ENCODE results near the gene RNF187. TPM values are rescaled to one million over a fixed set of nuclear protein-coding genes. Genes with fewer than 3 reads are reported as not detected.
A peak's percentile ranks its signal among the peaks of the same experiment; 100 is the strongest.

Gene RNF187
- total RNA-seq, 1 experiment from 2014 or later: 137 TPM

DNA sequence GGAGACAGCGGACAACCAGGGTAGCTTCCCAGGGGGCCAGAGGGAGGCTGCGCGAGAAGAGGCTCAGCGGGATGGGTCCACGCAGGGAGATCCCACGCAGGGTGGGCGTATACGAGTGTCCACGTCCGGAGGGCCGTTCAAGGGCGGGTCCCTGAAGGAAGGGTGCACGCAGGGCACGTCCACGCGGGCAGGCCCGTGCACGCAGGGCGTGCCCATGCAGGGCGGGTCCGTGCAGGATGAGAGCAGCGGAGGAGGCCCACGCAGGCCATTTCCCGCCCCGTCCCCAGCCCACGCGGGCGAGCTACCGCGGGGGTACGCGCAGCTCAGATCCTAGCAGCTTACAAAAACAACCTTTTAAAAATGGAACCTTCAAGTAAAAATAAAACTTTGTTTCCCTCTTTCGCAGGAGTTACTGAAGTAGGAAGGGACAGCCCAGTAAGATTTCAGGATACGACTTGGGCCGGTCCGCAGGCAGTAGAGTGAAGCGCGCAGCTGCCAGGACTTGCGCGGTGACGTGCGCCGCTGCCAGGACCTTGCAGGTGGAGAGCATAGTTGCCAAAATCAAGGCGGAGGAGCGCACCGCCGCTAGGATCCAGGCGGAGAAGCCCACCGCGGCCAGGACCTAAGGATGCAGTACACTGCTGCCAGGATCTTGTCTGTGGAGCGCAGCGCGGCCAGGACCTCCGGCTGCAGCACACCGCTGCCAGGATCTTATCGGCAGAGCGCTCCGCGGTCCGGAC lies 416 bp upstream of the RNF187 start:
- ChIA-PET POLR2A (interaction anchor here (0.8 to 1.9 kb wide), 2 partner anchors 14 to 29 kb away, joined by 3 to 25 read pairs; a partner anchor contains a TSS), CTCF (interaction anchor here (0.9 to 1.2 kb wide), 4 partner anchors 11 to 30 kb away, joined by 3 to 5 read pairs (median 4); a partner anchor contains a TSS), RAD21 (ENCODE audit: low non-redundant PET in 1 of 2, low total read pairs in 2 of 2, uncharacterized antibody in 2 of 2, unreplicated experiment in 2 of 2) (no interaction called here)
- TSS peak; percentile 99 for BruUV-seq (replicated peaks)
- peak; percentile 88 for DNase-seq (ENCODE audit: low read depth, low spot score)
- H3K9ac ChIP-seq (ENCODE audit: low read length): peak overlapping the region; percentile 89
- peaks cover 3 to 18% of the 10 kb centered on the region in 2 experiments; a peak in 2 of 4 replicates for H3K36me3 ChIP-seq (ENCODE audit: control insufficient read depth in 1 of 2, insufficient read depth in 2 of 2, low read length in 2 of 2)
- H3K4me3 ChIP-seq (replicated peaks in 1 of 2; ENCODE audit: low read depth in 1 of 2, low read length in 2 of 2): peak overlapping the region; percentile 97 to 100
- H3K4me2 ChIP-seq (ENCODE audit: low read length): peak overlapping the region; percentile 95
- intact Hi-C loops (cut with micrococcal nuclease): no loop called here
- ATAC-seq: peak; percentile 76
- H2AFZ ChIP-seq (ENCODE audit: low read depth, low read length, poor library complexity, severe bottlenecking): peak overlapping the region; percentile 49
- H3K27me3 ChIP-seq (ENCODE audit: insufficient read depth, low read length): no peaks in the 10 kb centered on the region
- no peaks in the 10 kb centered on the region for H3K9me2 ChIP-seq (ENCODE audit: insufficient read depth)
- no peaks in the 10 kb centered on the region for H4K20me1 ChIP-seq (ENCODE audit: insufficient read depth)
- H3K27ac ChIP-seq (ENCODE audit: low read depth, low read length): peak overlapping the region; percentile 95
- no peaks in the 10 kb centered on the region for H3K9me3 ChIP-seq (ENCODE audit: control insufficient read depth in 1 of 2, insufficient read depth in 1 of 2, low read depth in 1 of 2, low read length in 2 of 2)
- H3K79me2 ChIP-seq (ENCODE audit: insufficient read depth, low read length): peaks cover 22% of the 10 kb centered on the region
- TF ChIP-seq ZBTB33 (IDR thresholded peaks at IDR 0.05; ENCODE audit: extremely low read depth, insufficient replicate concordance, low read length) (peak; percentile 41), EGR1 (IDR thresholded peaks at IDR 0.05; ENCODE audit: low read depth) (peak; percentile 74), SRF (IDR thresholded peaks at IDR 0.05; ENCODE audit: low read depth) (no peak), SP1 (IDR thresholded peaks at IDR 0.05; ENCODE audit: low read depth) (peak; percentile 93), CTCF (IDR thresholded peaks at IDR 0.05 in 2 of 3, conservative IDR thresholded peaks at IDR 0.05 in 1 of 3; ENCODE audit: borderline replicate concordance in 1 of 3, insufficient read depth in 1 of 3, low read depth in 2 of 3, low read length in 2 of 3) (no peak), SIN3A (IDR thresholded peaks at IDR 0.05; ENCODE audit: low read depth) (peak; percentile 83), POLR2A (IDR thresholded peaks at IDR 0.05; ENCODE audit: borderline replicate concordance, extremely low read depth, insufficient read depth, insufficient read length) (no peak), CBX3 (IDR thresholded peaks at IDR 0.05; ENCODE audit: low read depth) (peak; percentile 74; the same call in 1 of the 2 replicates), POLR2AphosphoS5 (IDR thresholded peaks at IDR 0.05; ENCODE audit: low read depth, low read length) (peak; percentile 68; the same call in 1 of the 2 replicates), YY1 (IDR thresholded peaks at IDR 0.05; ENCODE audit: extremely low read depth, insufficient replicate concordance, low read depth, low read length) (no peak), ELF1 (IDR thresholded peaks at IDR 0.05; ENCODE audit: borderline replicate concordance, low read depth) (no peak), TCF7L2 (IDR thresholded peaks at IDR 0.05; ENCODE audit: borderline replicate concordance, extremely low read depth, insufficient read depth, insufficient read length) (no peak), ZFX (IDR thresholded peaks at IDR 0.05) (peak; percentile 27; the same call in 1 of the 2 replicates), JUND (IDR thresholded peaks at IDR 0.05) (peak; percentile 68), EZH2 (IDR thresholded peaks at IDR 0.05) (no peak), FOSL1 (IDR thresholded peaks at IDR 0.05; ENCODE audit: low read depth) (no peak)
- TF ChIP-seq, protein P1, sequence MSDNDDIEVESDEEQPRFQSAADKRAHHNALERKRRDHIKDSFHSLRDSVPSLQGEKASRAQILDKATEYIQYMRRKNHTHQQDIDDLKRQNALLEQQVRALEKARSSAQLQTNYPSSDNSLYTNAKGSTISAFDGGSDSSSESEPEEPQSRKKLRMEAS (IDR thresholded peaks at IDR 0.05): peak; percentile 60
- peaks cover 12 to 26% of the 10 kb centered on the region in 2 experiments; a peak in 3 of 4 replicates for H3K4me1 ChIP-seq (ENCODE audit: control insufficient read depth in 1 of 2, insufficient read depth in 2 of 2, low read length in 2 of 2)

All from HCT116 (cell line).